H54 (cell line): ENCODE measurements around the gene BAIAP3.
"Not testable (repeated sequence)": the region's sequence is repeated elsewhere in the genome, so short reads cannot be mapped to it uniquely, and the experiment has no call there.

ENCODE experiments used
- DNase-seq: peaks from one replicate; pipeline ENCODE4 v3.0.0; 2011; ENCODE audit warnings: low spot score, mixed read lengths; ENCODE audit not compliant: insufficient read length
- FAIRE-seq: peaks from 3 replicates; lab custom pipeline; 2011; peaks lifted over from hg19 to GRCh38; lab: Jason Lieb, UNC
- POLR2A ChIP-seq: IDR thresholded peaks from 2 replicates; pipeline ENCODE4 v1.6.1; 2011; ENCODE audit warnings: low read depth, mild to moderate bottlenecking, low read length

BAIAP3 gene

DNA sequence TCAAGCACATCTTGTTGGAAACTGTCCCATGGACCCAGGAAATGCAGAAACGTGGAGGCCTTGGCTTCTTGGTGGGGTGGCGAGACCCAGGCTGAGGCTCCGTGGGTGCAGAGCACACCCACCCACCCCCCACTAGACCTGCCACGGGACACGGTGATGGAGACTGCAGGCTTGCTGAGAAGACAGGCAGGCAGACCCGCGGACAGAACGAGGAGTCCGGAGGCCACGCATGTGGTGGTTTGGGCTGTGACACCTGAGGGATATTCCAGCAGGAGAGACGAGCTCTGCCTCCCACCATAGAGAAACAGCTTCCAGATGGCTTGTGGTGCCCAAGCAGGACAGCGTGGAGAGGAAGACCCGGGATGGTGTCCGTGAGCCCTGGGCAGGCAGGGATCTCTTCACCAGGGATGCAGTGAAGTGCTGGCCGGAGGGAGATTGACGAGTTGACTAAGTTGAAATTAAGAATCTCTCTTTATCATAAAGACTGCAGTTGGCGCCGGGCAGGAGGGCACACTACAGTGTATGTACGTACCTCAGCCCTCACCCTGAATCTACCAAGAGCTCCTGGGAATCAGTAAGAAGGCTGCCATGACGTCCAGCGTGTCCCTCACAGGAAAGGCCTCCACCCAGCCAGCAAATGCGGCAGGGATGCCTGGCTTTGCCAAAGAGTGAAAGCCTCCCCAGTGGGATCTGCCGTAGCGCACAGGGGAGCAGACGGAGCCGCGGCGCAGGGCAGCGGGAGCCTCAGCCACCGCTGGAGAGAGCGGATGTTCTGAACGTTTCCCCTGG, 15.8 kb upstream of the BAIAP3 start:
- DNase-seq (no peak), FAIRE-seq (no peak)
- no peak for TF ChIP-seq POLR2A

DNA sequence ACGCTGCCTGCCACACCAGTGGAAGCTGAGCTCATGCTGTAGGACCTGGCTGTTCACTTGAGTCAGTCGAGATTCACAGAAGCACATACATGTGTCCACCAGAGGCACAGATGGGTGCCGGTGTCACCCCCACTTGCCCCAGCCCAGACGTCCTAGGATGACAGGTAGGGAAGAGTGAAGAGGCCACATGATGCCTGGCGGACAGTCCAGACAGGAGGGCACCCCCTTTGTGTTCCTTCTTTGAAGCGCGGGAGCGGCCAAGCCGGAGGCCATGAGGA, 15.2 kb upstream of the BAIAP3 start:
- DNase-seq (no peak), FAIRE-seq (no peak)
- TF ChIP-seq POLR2A = no peak

- FAIRE-seq = no peak
- TF ChIP-seq POLR2A = no peak
- DNase-seq = no peak
Measured at GRCh38 chr16:1319041-1319440, 14.4 kb upstream of the BAIAP3 start.

GRCh38 chr16:1320097-1320496, 13.3 kb upstream of the BAIAP3 start:
- FAIRE-seq (no peak), DNase-seq (no peak)

GRCh38 chr16:1320658-1321240, 12.7 kb upstream of the BAIAP3 start:
- FAIRE-seq (no peak), DNase-seq (no peak)
- no peak for TF ChIP-seq POLR2A

More at GRCh38 chr16:1320097-1320496, 13.3 kb upstream of the BAIAP3 start:
- no peak for TF ChIP-seq POLR2A

- FAIRE-seq (no peak), DNase-seq (no peak)
- TF ChIP-seq POLR2A = no peak
Measured at GRCh38 chr16:1322407-1322806, 11.0 kb upstream of the BAIAP3 start.

DNA sequence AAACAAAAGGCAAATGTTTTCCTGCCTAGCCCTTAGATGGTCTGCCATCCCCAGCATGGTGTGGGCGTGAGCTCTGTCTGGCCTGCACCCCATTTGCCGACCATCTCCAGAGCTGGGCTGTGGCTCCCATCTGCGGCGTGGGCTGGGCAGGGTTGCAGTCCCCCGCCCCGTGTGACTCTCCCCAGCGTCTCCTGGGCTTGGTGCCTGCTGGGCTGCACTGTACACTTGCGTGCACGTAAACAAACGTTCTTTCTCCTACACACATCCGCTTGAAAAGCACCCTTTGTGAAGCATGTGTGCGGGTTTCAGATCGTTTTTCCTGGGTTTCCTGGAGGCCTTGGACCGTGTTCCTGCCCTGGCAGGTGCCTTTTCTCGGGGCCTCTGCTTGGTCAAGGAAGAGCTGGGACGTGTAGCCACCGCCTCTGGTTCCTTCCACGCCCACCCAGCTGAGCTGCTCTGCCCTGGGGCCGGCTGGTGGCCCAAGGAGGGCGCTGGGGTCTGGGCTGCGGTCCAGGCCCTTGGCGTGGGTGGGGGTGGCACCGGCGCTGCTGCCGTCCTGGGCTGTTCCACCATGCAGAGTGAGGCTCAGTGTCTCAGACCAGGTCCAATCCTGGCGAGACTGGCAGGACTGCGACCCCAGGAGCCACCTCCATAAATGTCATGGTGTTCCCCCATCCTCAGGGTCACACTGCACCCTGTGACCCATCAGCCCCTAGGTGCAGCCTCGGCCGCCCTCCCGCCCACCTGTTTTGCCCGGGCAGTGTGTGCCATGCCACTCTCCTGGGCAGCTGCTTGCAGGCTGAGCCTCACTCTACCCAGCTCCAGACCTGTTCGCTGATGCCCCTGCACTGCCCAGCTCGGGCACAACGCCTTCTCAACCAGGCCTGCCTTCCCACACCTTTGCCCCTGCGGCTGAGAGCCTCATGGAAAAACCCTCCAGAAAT, 9.9 kb upstream of the BAIAP3 start:
- no peak for TF ChIP-seq POLR2A
- no peak for FAIRE-seq

DNA sequence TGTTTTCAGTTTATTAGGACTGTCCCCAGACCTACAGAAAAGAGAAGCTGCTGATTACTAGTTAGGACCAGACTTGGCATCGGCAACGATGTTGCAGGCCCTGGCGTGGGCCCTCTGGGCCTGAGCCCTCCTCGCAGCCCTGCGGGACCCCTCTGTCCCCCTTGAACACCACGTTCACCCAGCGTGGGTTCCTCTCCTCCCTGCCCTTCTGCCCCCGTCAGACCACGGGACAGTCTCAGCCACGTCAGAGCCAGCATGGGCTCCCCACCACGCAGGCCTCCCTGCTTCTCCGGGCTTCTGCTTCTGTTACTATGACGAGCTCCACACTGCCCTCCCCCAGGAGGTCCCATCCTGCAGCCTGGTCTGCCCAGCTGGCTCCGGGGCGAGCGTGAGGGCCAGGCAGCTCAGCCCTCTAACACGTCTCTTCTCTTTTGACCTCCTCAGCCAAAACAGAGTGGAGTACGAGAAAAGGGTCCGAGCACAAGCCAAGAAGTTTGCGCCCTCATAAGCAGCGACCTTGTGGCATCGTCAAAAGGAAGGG, 9.1 kb upstream of the BAIAP3 start:
- FAIRE-seq = no peak
- no peak for DNase-seq
- TF ChIP-seq POLR2A = no peak

More for the DNA sequence above, 9.9 kb upstream of the BAIAP3 start:
- no peak for DNase-seq

DNA sequence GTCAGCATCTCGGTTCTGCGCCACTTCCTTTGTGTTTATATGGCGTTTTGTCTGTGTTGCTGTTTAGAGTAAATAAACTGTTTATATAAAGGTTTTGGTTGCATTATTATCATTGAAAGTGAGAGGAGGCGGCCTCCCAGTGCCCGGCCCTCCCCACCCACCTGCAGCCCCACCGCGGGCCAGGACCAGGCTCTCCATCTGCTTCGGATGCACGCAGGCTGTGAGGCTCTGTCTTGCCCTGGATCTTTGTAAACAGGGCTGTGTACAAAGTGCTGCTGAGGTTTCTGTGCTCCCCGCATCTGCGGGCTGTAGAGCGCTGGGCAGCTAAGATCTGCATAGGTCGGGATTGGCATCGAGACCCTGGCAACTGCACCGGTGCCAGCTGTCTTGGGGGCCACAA, 8.2 kb upstream of the BAIAP3 start:
- DNase-seq (no peak), FAIRE-seq (no peak)
- no peak for TF ChIP-seq POLR2A

- FAIRE-seq (no peak), DNase-seq (no peak)
- no peak for TF ChIP-seq POLR2A
Measured at GRCh38 chr16:1325673-1326371, 7.6 kb upstream of the BAIAP3 start.

DNA sequence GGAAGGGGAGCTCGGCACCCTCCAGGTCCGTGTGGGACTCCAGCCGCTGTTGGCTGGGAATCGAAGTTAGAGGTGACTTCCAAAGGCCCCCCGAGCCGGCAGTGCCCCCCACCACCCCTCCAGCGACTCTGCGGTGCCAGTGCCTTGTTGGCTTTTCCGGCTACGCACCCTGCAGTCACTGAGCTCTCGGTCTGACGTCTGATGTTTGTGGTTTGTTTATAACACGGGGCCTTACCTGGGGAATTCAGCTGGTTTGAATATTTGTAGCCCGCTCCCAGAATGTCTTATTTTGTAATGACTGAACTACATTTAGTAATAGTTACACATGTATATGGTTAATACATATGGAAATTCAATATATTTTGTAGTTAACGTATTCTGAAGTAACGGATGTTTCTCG, 7.1 kb upstream of the BAIAP3 start:
- FAIRE-seq = no peak
- TF ChIP-seq POLR2A = no peak
- DNase-seq = no peak

DNA sequence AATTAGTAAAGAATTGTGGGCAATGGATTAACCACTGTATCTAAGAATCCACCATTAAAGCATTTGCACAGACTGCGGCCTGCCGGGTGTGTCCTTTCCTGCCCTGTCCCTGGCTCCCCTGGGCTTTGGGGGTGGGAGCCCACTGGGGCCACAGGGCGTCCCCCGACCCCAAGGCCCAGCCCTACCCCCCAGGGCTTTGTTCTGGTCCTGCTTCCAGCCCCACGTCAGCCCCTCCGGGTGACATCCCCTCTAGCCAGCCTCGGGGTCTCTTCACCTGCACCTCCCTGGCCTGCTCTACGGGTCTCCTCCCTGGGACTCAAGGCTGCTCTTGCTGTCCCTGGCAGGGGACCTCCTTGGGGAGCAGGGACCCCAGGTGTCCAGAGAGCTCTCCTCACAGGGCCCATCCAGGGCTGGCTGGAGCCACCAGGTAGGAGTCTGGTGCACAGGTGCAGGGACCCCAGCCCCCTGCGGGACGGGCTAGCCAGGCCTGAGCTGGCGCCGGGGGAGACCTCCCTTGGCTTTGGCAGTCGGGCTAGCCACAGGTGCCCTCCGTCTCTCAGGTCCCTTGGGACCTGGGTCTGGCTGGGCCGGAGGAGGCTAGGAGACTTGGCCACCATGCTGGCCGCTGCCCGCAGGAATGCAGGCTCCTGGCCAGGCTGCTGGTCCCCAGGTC, 6.4 kb upstream of the BAIAP3 start:
- DNase-seq = no peak
- no peak for FAIRE-seq
- no peak for TF ChIP-seq POLR2A

- FAIRE-seq (no peak), DNase-seq (no peak)
- no peak for TF ChIP-seq POLR2A
Measured at GRCh38 chr16:1327619-1327947, 5.9 kb upstream of the BAIAP3 start.

DNA sequence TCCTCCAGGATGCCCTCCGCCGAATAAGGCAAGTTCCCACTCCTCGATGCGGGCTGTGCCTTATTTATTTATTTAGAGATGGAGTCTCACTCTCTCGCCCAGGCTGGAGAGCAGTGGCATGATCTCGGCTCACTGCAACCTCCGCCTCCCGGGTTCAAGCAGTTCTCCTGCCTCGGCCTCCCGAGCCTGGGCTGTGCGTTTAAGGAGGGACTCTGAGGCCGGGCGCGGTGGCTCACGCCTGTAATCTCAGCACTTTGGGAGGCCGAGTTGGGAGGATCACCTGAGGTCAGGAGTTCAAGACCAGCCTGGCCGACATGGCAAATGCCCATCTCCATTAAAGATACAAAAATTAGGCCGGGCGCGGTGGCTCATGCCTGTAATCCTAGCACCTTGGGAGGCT, 5.3 kb upstream of the BAIAP3 start:
- FAIRE-seq, DNase-seq: not testable (repeated sequence)

GRCh38 chr16:1328961-1329360, 4.5 kb upstream of the BAIAP3 start:
- FAIRE-seq, DNase-seq: not testable (repeated sequence)
